Cardiac muscle cell (in vitro differentiated cells and primary cell): ENCODE data around the gene LINC01488. TPM values are rescaled to one million over a fixed set of nuclear protein-coding genes. Genes with fewer than 3 reads are reported as not detected.

Source experiments
- DNase-seq, 2 donors: peaks; one replicate each; pipeline versions ENCODE4 v3.0.0 to v3.0.0-alpha.2; 2010 to 2017; ENCODE audit warnings: low read depth in 1 of 2, low spot score in 1 of 2
- H3K27ac ChIP-seq: fragments of 200-600 bp; sonication (generic); 2 replicates; pipeline ENCODE4 v1.5.1; 2016
- H3K27me3 ChIP-seq: fragments of 200-600 bp; sonication (generic); 2 replicates; pipeline ENCODE4 v1.6.0; 2016; ENCODE audit warnings: control low read depth
- H3K36me3 ChIP-seq: fragments of 200-600 bp; sonication (generic); 2 replicates; pipeline ENCODE4 v1.5.1; 2016; ENCODE audit warnings: control low read depth
- H3K4me1 ChIP-seq: fragments of 200-600 bp; sonication (generic); 2 replicates; pipeline ENCODE4 v1.8.1; 2017; ENCODE audit warnings: low read depth, mild to moderate bottlenecking, mixed run types
- H3K4me3 ChIP-seq: fragments of 200-600 bp; sonication (generic); 2 replicates; pipeline ENCODE4 v1.5.1; 2016; ENCODE audit warnings: mild to moderate bottlenecking
- H3K9me3 ChIP-seq: fragments of 200-600 bp; sonication (generic); 2 replicates; pipeline ENCODE4 v1.5.1; 2017; ENCODE audit warnings: low read depth, mild to moderate bottlenecking, control low read depth
- polyA plus RNA-seq: library from polyadenylated mRNA; unstranded; fragments of >200 nt; fragmentation: Nextera tagmentation; extraction: Ambion mirVana; gene quantifications from 2 replicates; pipeline ENCODE4 v1.2.1, GENCODE V29; 2016
- total RNA-seq: library from RNA; depleted of rRNA; stranded (reverse); fragments of >200 nt; gene quantifications from 2 replicates; pipeline ENCODE4 v1.2.3, GENCODE V29; 2016
- TF ChIP-seq, protein P1 (sequence below): IDR thresholded peaks from 2 replicates; pipeline ENCODE4 v1.5.1; 2012; ENCODE audit warnings: low read depth, mild to moderate bottlenecking, low read length

LINC01488 gene
- total and polyA plus RNA-seq, 2 experiments from 2014 or later: 1.1 to 1.6 TPM

DNA sequence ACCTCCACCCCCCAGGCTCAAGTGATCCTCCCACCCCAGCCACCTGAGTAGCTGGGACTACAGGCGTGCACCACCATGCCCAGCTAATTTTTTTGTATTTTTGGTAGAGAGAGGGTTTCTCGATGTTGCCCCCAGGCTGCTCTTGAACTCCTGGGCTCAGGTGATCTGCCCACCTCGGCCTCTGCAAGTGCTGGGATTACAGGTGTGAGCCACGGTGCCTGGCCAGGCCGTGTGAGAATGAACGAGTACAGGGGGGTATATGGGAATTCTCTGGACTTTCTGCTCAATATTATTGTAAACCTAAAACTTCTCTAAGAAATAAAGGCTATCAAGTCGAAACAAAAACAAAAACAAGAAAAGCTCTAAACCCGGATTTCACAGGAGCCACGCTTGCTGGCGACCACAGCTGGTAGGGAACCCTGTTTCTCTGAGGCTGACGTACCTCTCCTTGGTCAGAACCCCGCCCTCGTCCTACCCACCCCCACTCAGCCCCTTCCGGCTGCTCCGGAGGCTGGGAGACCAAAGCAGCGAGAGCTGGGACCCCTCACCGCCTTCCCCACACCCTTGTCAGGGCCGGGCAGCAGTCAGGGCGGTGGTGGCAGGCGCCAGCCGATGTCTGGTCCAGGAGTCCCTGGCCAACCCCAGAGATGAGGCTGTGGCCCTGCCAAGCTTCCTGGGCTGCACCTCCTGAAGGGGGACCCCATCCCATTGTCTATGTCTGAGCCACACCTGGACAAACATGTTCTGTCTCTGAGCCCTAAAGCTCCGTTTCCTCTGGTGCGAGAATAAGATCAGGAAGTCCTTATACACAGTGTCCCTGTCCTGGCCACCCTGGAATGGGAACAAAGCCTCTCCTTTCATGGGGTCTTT, 52.1 kb downstream of the LINC01488 start:
- TF ChIP-seq, protein P1, sequence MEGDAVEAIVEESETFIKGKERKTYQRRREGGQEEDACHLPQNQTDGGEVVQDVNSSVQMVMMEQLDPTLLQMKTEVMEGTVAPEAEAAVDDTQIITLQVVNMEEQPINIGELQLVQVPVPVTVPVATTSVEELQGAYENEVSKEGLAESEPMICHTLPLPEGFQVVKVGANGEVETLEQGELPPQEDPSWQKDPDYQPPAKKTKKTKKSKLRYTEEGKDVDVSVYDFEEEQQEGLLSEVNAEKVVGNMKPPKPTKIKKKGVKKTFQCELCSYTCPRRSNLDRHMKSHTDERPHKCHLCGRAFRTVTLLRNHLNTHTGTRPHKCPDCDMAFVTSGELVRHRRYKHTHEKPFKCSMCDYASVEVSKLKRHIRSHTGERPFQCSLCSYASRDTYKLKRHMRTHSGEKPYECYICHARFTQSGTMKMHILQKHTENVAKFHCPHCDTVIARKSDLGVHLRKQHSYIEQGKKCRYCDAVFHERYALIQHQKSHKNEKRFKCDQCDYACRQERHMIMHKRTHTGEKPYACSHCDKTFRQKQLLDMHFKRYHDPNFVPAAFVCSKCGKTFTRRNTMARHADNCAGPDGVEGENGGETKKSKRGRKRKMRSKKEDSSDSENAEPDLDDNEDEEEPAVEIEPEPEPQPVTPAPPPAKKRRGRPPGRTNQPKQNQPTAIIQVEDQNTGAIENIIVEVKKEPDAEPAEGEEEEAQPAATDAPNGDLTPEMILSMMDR: no peak
- H3K27ac ChIP-seq: no peak overlapping the region
- no peaks in the 10 kb centered on the region for H3K27me3 ChIP-seq
- H3K36me3 ChIP-seq: no peaks in the 10 kb centered on the region
- DNase-seq: no peak
- no peaks in the 10 kb centered on the region for H3K4me1 ChIP-seq
- H3K4me3 ChIP-seq: no peak overlapping the region
- no peaks in the 10 kb centered on the region for H3K9me3 ChIP-seq

DNA sequence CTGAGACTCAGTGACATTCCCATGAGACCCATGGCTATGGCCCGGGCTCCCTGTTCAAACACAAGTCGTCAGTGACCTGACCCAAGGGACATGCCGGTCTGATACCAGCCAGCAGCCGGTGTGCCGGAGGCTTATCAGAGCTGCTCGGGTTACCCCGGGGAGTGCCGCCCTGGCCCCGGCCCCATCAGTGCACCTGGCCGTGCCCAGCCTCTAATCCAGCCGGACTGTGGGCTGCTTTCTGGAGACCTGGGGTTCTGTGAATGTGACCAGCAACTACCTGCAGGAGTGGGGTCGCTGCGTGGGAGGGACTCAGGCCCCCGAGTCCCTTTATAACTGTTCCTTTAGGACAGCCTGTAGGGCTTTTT, 52.7 kb downstream of the LINC01488 start:
- Histone ChIP-seq H3K9me3 (no peaks in the 10 kb centered on the region), H3K4me3 (no peak overlapping the region), H3K27me3 (no peaks in the 10 kb centered on the region), H3K27ac (no peak overlapping the region), H3K4me1 (no peaks in the 10 kb centered on the region), H3K36me3 (no peaks in the 10 kb centered on the region)
- TF ChIP-seq, protein P1: no peak
- no peak for DNase-seq

- H3K4me3 ChIP-seq: no peak overlapping the region
- H3K27ac ChIP-seq: no peak overlapping the region
- no peaks in the 10 kb centered on the region for H3K36me3 ChIP-seq
- no peaks in the 10 kb centered on the region for H3K9me3 ChIP-seq
- peaks cover 5% of the 10 kb centered on the region for H3K4me1 ChIP-seq
- DNase-seq: no peak
- no peaks in the 10 kb centered on the region for H3K27me3 ChIP-seq
- TF ChIP-seq, protein P1: no peak
These were observed 54.4 kb downstream of the LINC01488 start for GRCh38 chr11:69535908-69536307.

GRCh38 chr11:69536406-69536805, 54.9 kb downstream of the LINC01488 start:
- Histone ChIP-seq H3K9me3 (no peaks in the 10 kb centered on the region), H3K36me3 (no peaks in the 10 kb centered on the region), H3K4me3 (no peak overlapping the region), H3K27ac (no peak overlapping the region), H3K27me3 (no peaks in the 10 kb centered on the region), H3K4me1 (peaks cover 5% of the 10 kb centered on the region)
- TF ChIP-seq, protein P1: no peak
- DNase-seq: no peak

DNA sequence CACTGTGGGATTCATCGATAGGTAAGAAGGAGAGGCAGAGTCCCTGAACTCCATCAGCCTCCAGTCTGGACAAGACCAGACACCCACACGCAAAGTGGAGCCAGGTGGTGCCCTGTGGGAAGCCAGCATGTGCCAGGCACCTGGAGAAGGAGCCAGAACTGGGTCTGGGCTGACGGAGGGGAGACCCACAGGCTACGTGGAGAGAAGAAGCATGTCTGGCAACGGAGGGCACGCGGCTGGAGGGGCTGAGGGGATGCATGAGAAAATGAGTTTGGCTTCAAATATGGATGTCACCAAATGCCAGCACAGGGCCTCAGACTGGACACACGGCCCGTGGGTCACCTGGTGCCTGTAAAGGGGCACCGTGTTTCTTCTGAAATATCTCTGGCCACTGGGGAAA, 55.7 kb downstream of the LINC01488 start:
- no peaks in the 10 kb centered on the region for H3K9me3 ChIP-seq
- TF ChIP-seq, protein P1: no peak
- H3K36me3 ChIP-seq: no peaks in the 10 kb centered on the region
- H3K4me1 ChIP-seq: peaks cover 5% of the 10 kb centered on the region
- H3K27ac ChIP-seq: no peak overlapping the region
- H3K27me3 ChIP-seq: no peaks in the 10 kb centered on the region
- no peak overlapping the region for H3K4me3 ChIP-seq
- no peak for DNase-seq
